Ishikawa (cell line): ENCODE data around the gene EIF4EBP2.

Source experiments
- MAX ChIP-seq: IDR thresholded peaks from 2 replicates; pipeline ENCODE4 v1.6.1; 2012
- TAF1 ChIP-seq: IDR thresholded peaks from 2 replicates; pipeline ENCODE4 v1.6.1; 2012; ENCODE audit warnings: low read depth, mild to moderate bottlenecking

- no peak for TF ChIP-seq TAF1
- no peak for TF ChIP-seq MAX
These were observed 48.6 kb upstream of the EIF4EBP2 start for GRCh38 chr10:70355051-70356021.
